HepG2 (cell line): ENCODE results near the gene TIMM13. TPM values are rescaled to one million over a fixed set of nuclear protein-coding genes. Genes with fewer than 3 reads are reported as not detected.
A peak's percentile ranks its signal among the peaks of the same experiment; 100 is the strongest.

Experiments
- ELF3 ChIP-seq: IDR thresholded peaks from 2 replicates; pipeline ENCODE4 v1.6.1; 2016; ENCODE audit warnings: missing genetic modification reagents, missing compliant biosample characterization
- HMG20B ChIP-seq: conservative IDR thresholded peaks from 2 replicates; pipeline ENCODE4 v1.6.1; 2016; ENCODE audit warnings: missing genetic modification reagents, missing compliant biosample characterization
- KMT2A ChIP-seq: sonication (generic); formaldehyde crosslinking; IDR thresholded peaks from 2 replicates; pipeline ENCODE4 v1.4.0; 2020; ENCODE audit warnings: missing genetic modification reagents
- PHB2 ChIP-seq: fragments of 450-650 bp; IDR thresholded peaks from 2 replicates; pipeline ENCODE4 v1.6.1; 2018; ENCODE audit not compliant: partially characterized antibody
- SCMH1 ChIP-seq: sonication (generic); formaldehyde crosslinking; IDR thresholded peaks from 2 replicates; pipeline ENCODE4 v1.9.0; 2021; ENCODE audit warnings: missing genetic modification reagents, mild to moderate bottlenecking, borderline replicate concordance
- ZFY ChIP-seq: sonication (generic); formaldehyde crosslinking; IDR thresholded peaks from 2 replicates; pipeline ENCODE4 v1.4.0; 2020; ENCODE audit warnings: missing genetic modification reagents
- ZNF3 ChIP-seq: IDR thresholded peaks from 2 replicates; pipeline ENCODE4 v1.7.0; 2017; ENCODE audit warnings: inconsistent platforms
- ZNF30 ChIP-seq: sonication (generic); formaldehyde crosslinking; IDR thresholded peaks from 2 replicates; pipeline ENCODE4 v1.5.0; 2020; ENCODE audit warnings: mild to moderate bottlenecking, missing genetic modification reagents
- ZNF34 ChIP-seq: sonication (generic); formaldehyde crosslinking; IDR thresholded peaks from 2 replicates; pipeline ENCODE4 v1.4.0; 2020; ENCODE audit warnings: mild to moderate bottlenecking, missing genetic modification reagents, borderline replicate concordance
- ZNF530 ChIP-seq: sonication (generic); formaldehyde crosslinking; IDR thresholded peaks from 2 replicates; pipeline ENCODE4 v1.5.0; 2020; ENCODE audit warnings: low read depth, mild to moderate bottlenecking, missing genetic modification reagents
- polyA plus RNA-seq, 8 experiments: library from polyadenylated mRNA; depleted of rRNA in 3 of 8; stranded (reverse) in 7 of 8; unstranded in 1 of 8; fragments of >200 nt; fragmentation: Illumina TruSeq in 4 of 8; extraction: Trizol in 4 of 8; gene quantifications; 2 replicates each; pipeline versions ENCODE4 v1.2.1 to v1.2.3, GENCODE V29; 2011 to 2016; ENCODE audit warnings: low read depth in 4 of 8, missing spikeins in 1 of 8, mixed read lengths in 1 of 8; ENCODE audit not compliant: insufficient read depth in 1 of 8
- total RNA-seq, 5 experiments: library from RNA; depleted of rRNA; stranded (reverse); fragments of >200 nt; fragmentation: Illumina TruSeq; extraction: Trizol; gene quantifications; 2 replicates each; pipeline ENCODE4 v1.2.3, GENCODE V29; 2016; ENCODE audit warnings: low read depth in 1 of 5
- TF ChIP-seq, protein P1 (sequence below): sonication (generic); formaldehyde crosslinking; IDR thresholded peaks from 2 replicates; pipeline ENCODE4 v1.4.0; 2020; ENCODE audit warnings: missing genetic modification reagents
- TF ChIP-seq, protein P2 (sequence below): sonication (generic); formaldehyde crosslinking; IDR thresholded peaks from 2 replicates; pipeline ENCODE4 v1.5.0; 2020; ENCODE audit warnings: mild to moderate bottlenecking, missing genetic modification reagents, moderate library complexity
- TF ChIP-seq, protein P3 (sequence below): sonication (generic); formaldehyde crosslinking; IDR thresholded peaks from 2 replicates; pipeline ENCODE4 v1.4.0; 2020; ENCODE audit warnings: missing genetic modification reagents
- TF ChIP-seq, protein P4 (sequence below): sonication (generic); formaldehyde crosslinking; IDR thresholded peaks from 2 replicates; pipeline ENCODE4 v1.4.0; 2020; ENCODE audit warnings: missing genetic modification reagents, borderline replicate concordance

Gene TIMM13
- total and polyA plus RNA-seq, 2 of the 13 experiments (the other 11 are each of a cell fraction or from before 2014, with no cell fraction given) = 48.4 to 108 TPM

DNA sequence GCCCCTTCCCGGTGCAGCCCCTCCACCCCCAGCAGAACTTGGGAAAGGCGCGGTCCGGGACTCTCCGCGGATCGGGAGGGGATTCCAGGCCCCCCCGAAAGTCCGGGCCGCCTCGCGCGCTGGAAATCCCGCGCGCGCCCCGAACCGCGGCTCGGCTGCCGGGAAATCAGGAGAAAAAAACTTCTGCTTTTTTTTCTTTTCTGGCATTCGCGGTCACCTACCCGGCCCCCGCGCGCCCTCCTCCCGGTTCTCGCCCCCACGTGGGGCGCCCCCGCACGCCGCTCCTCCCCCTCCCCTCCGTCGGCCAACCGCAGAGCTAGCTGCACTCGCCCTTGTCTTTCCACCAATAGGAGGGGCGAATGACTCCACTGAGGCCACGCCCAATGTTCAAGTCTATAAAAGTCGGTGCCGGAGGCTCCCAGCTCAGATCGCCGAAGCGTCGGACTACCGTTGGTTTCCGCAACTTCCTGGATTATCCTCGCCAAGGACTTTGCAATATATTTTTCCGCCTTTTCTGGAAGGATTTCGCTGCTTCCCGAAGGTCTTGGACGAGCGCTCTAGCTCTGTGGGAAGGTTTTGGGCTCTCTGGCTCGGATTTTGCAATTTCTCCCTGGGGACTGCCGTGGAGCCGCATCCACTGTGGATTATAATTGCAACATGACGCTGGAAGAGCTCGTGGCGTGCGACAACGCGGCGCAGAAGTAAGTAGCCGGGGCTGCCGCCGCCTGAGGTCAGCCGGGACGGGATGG lies 48.5 kb upstream of the TIMM13 start, which contains the start of gene GADD45B (continued):
- TF ChIP-seq KMT2A = no peak
- TF ChIP-seq ZNF34 = no peak
- TF ChIP-seq SCMH1 (CRISPR knock-in tag) = no peak
- no peak for TF ChIP-seq ZNF530
- TF ChIP-seq, protein P1, sequence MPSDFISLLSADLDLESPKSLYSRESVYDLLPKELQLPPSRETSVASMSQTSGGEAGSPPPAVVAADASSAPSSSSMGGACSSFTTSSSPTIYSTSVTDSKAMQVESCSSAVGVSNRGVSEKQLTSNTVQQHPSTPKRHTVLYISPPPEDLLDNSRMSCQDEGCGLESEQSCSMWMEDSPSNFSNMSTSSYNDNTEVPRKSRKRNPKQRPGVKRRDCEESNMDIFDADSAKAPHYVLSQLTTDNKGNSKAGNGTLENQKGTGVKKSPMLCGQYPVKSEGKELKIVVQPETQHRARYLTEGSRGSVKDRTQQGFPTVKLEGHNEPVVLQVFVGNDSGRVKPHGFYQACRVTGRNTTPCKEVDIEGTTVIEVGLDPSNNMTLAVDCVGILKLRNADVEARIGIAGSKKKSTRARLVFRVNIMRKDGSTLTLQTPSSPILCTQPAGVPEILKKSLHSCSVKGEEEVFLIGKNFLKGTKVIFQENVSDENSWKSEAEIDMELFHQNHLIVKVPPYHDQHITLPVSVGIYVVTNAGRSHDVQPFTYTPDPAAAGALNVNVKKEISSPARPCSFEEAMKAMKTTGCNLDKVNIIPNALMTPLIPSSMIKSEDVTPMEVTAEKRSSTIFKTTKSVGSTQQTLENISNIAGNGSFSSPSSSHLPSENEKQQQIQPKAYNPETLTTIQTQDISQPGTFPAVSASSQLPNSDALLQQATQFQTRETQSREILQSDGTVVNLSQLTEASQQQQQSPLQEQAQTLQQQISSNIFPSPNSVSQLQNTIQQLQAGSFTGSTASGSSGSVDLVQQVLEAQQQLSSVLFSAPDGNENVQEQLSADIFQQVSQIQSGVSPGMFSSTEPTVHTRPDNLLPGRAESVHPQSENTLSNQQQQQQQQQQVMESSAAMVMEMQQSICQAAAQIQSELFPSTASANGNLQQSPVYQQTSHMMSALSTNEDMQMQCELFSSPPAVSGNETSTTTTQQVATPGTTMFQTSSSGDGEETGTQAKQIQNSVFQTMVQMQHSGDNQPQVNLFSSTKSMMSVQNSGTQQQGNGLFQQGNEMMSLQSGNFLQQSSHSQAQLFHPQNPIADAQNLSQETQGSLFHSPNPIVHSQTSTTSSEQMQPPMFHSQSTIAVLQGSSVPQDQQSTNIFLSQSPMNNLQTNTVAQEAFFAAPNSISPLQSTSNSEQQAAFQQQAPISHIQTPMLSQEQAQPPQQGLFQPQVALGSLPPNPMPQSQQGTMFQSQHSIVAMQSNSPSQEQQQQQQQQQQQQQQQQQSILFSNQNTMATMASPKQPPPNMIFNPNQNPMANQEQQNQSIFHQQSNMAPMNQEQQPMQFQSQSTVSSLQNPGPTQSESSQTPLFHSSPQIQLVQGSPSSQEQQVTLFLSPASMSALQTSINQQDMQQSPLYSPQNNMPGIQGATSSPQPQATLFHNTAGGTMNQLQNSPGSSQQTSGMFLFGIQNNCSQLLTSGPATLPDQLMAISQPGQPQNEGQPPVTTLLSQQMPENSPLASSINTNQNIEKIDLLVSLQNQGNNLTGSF (CRISPR knock-in tag) = no peak
- TF ChIP-seq, protein P2, sequence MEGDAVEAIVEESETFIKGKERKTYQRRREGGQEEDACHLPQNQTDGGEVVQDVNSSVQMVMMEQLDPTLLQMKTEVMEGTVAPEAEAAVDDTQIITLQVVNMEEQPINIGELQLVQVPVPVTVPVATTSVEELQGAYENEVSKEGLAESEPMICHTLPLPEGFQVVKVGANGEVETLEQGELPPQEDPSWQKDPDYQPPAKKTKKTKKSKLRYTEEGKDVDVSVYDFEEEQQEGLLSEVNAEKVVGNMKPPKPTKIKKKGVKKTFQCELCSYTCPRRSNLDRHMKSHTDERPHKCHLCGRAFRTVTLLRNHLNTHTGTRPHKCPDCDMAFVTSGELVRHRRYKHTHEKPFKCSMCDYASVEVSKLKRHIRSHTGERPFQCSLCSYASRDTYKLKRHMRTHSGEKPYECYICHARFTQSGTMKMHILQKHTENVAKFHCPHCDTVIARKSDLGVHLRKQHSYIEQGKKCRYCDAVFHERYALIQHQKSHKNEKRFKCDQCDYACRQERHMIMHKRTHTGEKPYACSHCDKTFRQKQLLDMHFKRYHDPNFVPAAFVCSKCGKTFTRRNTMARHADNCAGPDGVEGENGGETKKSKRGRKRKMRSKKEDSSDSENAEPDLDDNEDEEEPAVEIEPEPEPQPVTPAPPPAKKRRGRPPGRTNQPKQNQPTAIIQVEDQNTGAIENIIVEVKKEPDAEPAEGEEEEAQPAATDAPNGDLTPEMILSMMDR (CRISPR knock-in tag) = no peak
- TF ChIP-seq, protein P3, sequence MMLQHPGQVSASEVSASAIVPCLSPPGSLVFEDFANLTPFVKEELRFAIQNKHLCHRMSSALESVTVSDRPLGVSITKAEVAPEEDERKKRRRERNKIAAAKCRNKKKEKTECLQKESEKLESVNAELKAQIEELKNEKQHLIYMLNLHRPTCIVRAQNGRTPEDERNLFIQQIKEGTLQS (CRISPR knock-in tag) = no peak
- no peak for TF ChIP-seq ZNF30 (CRISPR knock-in tag)
- TF ChIP-seq, protein P4, sequence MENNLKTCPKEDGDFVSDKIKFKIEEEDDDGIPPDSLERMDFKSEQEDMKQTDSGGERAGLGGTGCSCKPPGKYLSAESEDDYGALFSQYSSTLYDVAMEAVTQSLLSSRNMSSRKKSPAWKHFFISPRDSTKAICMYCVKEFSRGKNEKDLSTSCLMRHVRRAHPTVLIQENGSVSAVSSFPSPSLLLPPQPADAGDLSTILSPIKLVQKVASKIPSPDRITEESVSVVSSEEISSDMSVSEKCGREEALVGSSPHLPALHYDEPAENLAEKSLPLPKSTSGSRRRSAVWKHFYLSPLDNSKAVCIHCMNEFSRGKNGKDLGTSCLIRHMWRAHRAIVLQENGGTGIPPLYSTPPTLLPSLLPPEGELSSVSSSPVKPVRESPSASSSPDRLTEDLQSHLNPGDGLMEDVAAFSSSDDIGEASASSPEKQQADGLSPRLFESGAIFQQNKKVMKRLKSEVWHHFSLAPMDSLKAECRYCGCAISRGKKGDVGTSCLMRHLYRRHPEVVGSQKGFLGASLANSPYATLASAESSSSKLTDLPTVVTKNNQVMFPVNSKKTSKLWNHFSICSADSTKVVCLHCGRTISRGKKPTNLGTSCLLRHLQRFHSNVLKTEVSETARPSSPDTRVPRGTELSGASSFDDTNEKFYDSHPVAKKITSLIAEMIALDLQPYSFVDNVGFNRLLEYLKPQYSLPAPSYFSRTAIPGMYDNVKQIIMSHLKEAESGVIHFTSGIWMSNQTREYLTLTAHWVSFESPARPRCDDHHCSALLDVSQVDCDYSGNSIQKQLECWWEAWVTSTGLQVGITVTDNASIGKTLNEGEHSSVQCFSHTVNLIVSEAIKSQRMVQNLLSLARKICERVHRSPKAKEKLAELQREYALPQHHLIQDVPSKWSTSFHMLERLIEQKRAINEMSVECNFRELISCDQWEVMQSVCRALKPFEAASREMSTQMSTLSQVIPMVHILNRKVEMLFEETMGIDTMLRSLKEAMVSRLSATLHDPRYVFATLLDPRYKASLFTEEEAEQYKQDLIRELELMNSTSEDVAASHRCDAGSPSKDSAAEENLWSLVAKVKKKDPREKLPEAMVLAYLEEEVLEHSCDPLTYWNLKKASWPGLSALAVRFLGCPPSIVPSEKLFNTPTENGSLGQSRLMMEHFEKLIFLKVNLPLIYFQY (CRISPR knock-in tag) = peak; percentile 89
- peak; percentile 70; the same call in 1 of the 2 replicates for TF ChIP-seq ELF3
- TF ChIP-seq ZFY (CRISPR knock-in tag) = no peak
- no peak for TF ChIP-seq PHB2
- TF ChIP-seq HMG20B (CRISPR knock-in tag) = no peak
- TF ChIP-seq ZNF3 (CRISPR knock-in tag) = no peak
